Sigmoid colon (tissue), 7 donors: ENCODE data around the gene PHLDB2. TPM values are rescaled to one million over a fixed set of nuclear protein-coding genes. Genes with fewer than 3 reads are reported as not detected.

Experiments
- DNase-seq: peaks from one replicate; pipeline ENCODE4 v3.0.0-alpha.2; 2019
- H3K27ac ChIP-seq, 4 donors: fragments of 200-600 bp; sonication (generic); one replicate each; pipeline ENCODE4 v1.5.1; 2016 to 2019; ENCODE audit warnings: mild to moderate bottlenecking in 1 of 4
- H3K27me3 ChIP-seq, 3 donors: fragments of 200-600 bp; sonication (generic); one replicate each; pipeline ENCODE4 v1.5.1; 2019; ENCODE audit warnings: mild to moderate bottlenecking in 1 of 3
- H3K36me3 ChIP-seq, 4 donors: fragments of 200-600 bp; sonication (generic); one replicate each; pipeline ENCODE4 v1.5.1; 2016 to 2019
- H3K4me1 ChIP-seq, 4 donors: fragments of 200-600 bp; sonication (generic); one replicate each; pipeline ENCODE4 v1.5.1; 2017 to 2019
- H3K4me3 ChIP-seq, 4 donors: fragments of 200-600 bp; sonication (generic); one replicate each; pipeline ENCODE4 v1.5.1; 2017 to 2019; ENCODE audit warnings: mild to moderate bottlenecking in 2 of 4, moderate library complexity in 1 of 4
- H3K9me3 ChIP-seq, 4 donors: fragments of 200-600 bp in 3 of 4; sonication (generic) in 3 of 4; one replicate each; pipeline versions ENCODE4 v1.5.1 to v1.6.1; 2013 to 2019
- CTCF ChIP-seq, 4 experiments: fragments of 450-650 bp in 3 of 4; fragments of 200-600 bp in 1 of 4; IDR thresholded peaks; one replicate each; pipeline ENCODE4 v1.5.1; 2016 to 2019; ENCODE audit warnings: antibody characterized with exemption in 4 of 4, mild to moderate bottlenecking in 3 of 4, moderate library complexity in 2 of 4
- EP300 ChIP-seq, 4 donors: sonication (generic); formaldehyde crosslinking; IDR thresholded peaks; one replicate each; pipeline ENCODE4 v1.6.1; 2017; ENCODE audit warnings: antibody characterized with exemption in 4 of 4
- POLR2A ChIP-seq, 2 donors: fragments of 450-650 bp; IDR thresholded peaks; one replicate each; pipeline ENCODE4 v1.6.1; 2016; ENCODE audit warnings: antibody characterized with exemption in 2 of 2, mild to moderate bottlenecking in 2 of 2, moderate library complexity in 2 of 2
- POLR2AphosphoS5 ChIP-seq, 4 donors: sonication (generic); formaldehyde crosslinking; IDR thresholded peaks; one replicate each; pipeline ENCODE4 v1.6.1; 2017; ENCODE audit warnings: antibody characterized with exemption in 4 of 4
- WGBS, 2 donors: extraction: QIAGEN DNeasy Blood & Tissue Kit; methylation state at CpG; one replicate each; pipeline ENCODE4 v1.1.7; 2013; 5-methylcytosine and 5-hydroxymethylcytosine counted together
- intact Hi-C: fragments of 100-400 bp; cut with DNase I; formaldehyde crosslinking; loops from one replicate; pipeline ENCODE4 v1.15.1; 2023
- polyA plus RNA-seq, 3 donors: library from polyadenylated mRNA; stranded (reverse); fragments of 200-250 nt; gene quantifications; one replicate each; pipeline ENCODE4 v1.2.3, GENCODE V29; 2013
- total RNA-seq, 4 donors: library from RNA; depleted of rRNA; stranded (reverse); fragments of >200 nt; gene quantifications; one replicate each; pipeline ENCODE4 v1.1.0, GENCODE V29; 2016
- donor health status: healthy with polysubstance abuse.
- donor health status: Bipolar disorder and iron deficiency.
- donor health status: healthy.

The PHLDB2 gene
- total and polyA plus RNA-seq, 7 donors: 4.4 to 471 (median 120) TPM

GRCh38 chr3:111829023-111829422 lies 30.0 kb upstream of the PHLDB2 start:
- Histone ChIP-seq H3K4me1 (peaks cover 0 to under 1% (median 0%) of the 10 kb centered on the region in 4 donors), H3K9me3 (no peaks in the 10 kb centered on the region), H3K4me3 (no peak overlapping the region), H3K27me3 (no peaks in the 10 kb centered on the region), H3K36me3 (no peaks in the 10 kb centered on the region), H3K27ac (no peak overlapping the region)
- DNase-seq: no peak
- no peak for TF ChIP-seq CTCF (IDR thresholded peaks at IDR 0.05)
- intact Hi-C loops: no loop called here
- WGBS, 2 donors: 93 to 98% methylated on average over 1 of the region's 1 CpG

- TF ChIP-seq POLR2A (IDR thresholded peaks at IDR 0.05): no peak
- no peak for TF ChIP-seq EP300 (IDR thresholded peaks at IDR 0.05)
- TF ChIP-seq POLR2AphosphoS5 (IDR thresholded peaks at IDR 0.05): no peak
- no peak for TF ChIP-seq CTCF (IDR thresholded peaks at IDR 0.05)
- no peak for DNase-seq
- H3K4me3 ChIP-seq: no peak overlapping the region
- no peaks in the 10 kb centered on the region for H3K27me3 ChIP-seq
- H3K36me3 ChIP-seq: no peaks in the 10 kb centered on the region
- no peaks in the 10 kb centered on the region for H3K9me3 ChIP-seq
- intact Hi-C loops: no loop called here
- H3K4me1 ChIP-seq: no peaks in the 10 kb centered on the region
- no peak overlapping the region for H3K27ac ChIP-seq
Measured at GRCh38 chr3:111831840-111832239, 27.2 kb upstream of the PHLDB2 start.

- no peak for DNase-seq
- 61% methylated on average over 3 of the region's 3 CpGs for WGBS, 2 donors
- Histone ChIP-seq H3K4me1 (no peaks in the 10 kb centered on the region), H3K27me3 (no peaks in the 10 kb centered on the region), H3K27ac (no peak overlapping the region), H3K9me3 (no peaks in the 10 kb centered on the region), H3K4me3 (no peak overlapping the region), H3K36me3 (no peaks in the 10 kb centered on the region)
- intact Hi-C loops: no loop called here
- TF ChIP-seq POLR2AphosphoS5 (IDR thresholded peaks at IDR 0.05): no peak
Measured at GRCh38 chr3:111837112-111837511, 22.0 kb upstream of the PHLDB2 start.

GRCh38 chr3:111838133-111838532 lies 20.9 kb upstream of the PHLDB2 start:
- H3K27ac ChIP-seq: no peak overlapping the region
- no peak for DNase-seq
- H3K27me3 ChIP-seq: no peaks in the 10 kb centered on the region
- intact Hi-C loops: no loop called here
- no peak overlapping the region for H3K4me3 ChIP-seq
- 91 to 93% methylated on average over 5 of the region's 5 CpGs for WGBS, 2 donors
- H3K4me1 ChIP-seq: no peaks in the 10 kb centered on the region
- no peaks in the 10 kb centered on the region for H3K9me3 ChIP-seq
- no peaks in the 10 kb centered on the region for H3K36me3 ChIP-seq
- no peak for TF ChIP-seq POLR2AphosphoS5 (IDR thresholded peaks at IDR 0.05)
- TF ChIP-seq EP300 (IDR thresholded peaks at IDR 0.05): no peak
- TF ChIP-seq CTCF (IDR thresholded peaks at IDR 0.05): no peak

- Histone ChIP-seq H3K27ac (no peak overlapping the region), H3K9me3 (no peaks in the 10 kb centered on the region), H3K36me3 (no peaks in the 10 kb centered on the region), H3K4me1 (no peaks in the 10 kb centered on the region), H3K4me3 (no peak overlapping the region), H3K27me3 (no peaks in the 10 kb centered on the region)
- intact Hi-C loops: no loop called here
- no peak for TF ChIP-seq POLR2AphosphoS5 (IDR thresholded peaks at IDR 0.05)
- TF ChIP-seq POLR2A (IDR thresholded peaks at IDR 0.05): no peak
- TF ChIP-seq EP300 (IDR thresholded peaks at IDR 0.05): no peak
- TF ChIP-seq CTCF (IDR thresholded peaks at IDR 0.05): no peak
- DNase-seq: no peak
- 87 to 90% methylated on average over 1 of the region's 1 CpG for WGBS, 2 donors
Measured at GRCh38 chr3:111846039-111846438, 13.0 kb upstream of the PHLDB2 start.
